Cardiac septum (tissue), 1 donor: ENCODE results near the gene VIPAS39. TPM values are rescaled to one million over a fixed set of nuclear protein-coding genes. Genes with fewer than 3 reads are reported as not detected.

Source experiments
- DNase-seq: peaks from one replicate; pipeline ENCODE4 v3.0.0-alpha.2; 2020; ENCODE audit warnings: low spot score
- intact Hi-C: fragments of 100-400 bp; cut with DNase I; formaldehyde crosslinking; loops from one replicate; pipeline ENCODE4 v1.14.0; 2022
- total RNA-seq: library from RNA; stranded (reverse); fragmentation: NEBNext Ultra II Directional; extraction: Animal tissue kit (Norgen Biotek cat#: 25700); gene quantifications from one replicate; pipeline ENCODE4 v1.2.1, GENCODE V29; 2021
- donor health status: DM: no; HTN: no; CAD: no.

The VIPAS39 gene
- total RNA-seq, 1 donor from 2014 or later = 12.5 TPM

DNA sequence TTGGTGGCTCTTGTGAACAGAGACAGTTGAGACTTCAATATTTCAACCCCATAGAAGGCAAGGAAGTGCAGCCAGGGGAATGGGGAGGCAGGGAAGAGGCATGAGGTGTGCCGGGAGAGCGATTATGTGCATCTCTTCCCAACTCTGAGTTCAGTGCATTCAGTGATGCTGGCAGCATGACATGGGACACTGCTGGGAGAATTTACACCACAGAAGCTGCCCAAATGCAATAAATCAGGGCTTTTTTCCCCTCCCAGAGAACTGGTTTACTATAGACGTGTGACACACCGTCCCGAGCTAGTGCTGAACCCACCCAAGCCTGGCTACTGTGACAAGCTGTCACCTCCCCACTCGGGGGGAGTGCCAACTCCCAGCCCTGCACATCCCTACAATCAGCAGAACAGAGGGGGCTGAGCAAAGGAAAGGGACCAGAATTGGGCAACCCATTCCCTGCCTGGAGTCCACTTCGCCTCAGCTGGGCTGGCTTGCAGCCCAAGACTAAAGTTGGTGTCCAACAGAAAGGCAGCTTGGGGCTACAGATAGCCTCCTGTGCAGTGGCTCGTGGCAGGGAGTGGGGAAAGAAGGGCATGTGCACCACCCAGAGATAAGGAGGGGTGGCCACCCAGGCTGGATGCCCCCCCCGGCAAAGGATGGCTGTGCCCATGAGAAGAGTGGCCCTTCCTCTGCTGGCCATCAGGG lies 17.2 kb upstream of the VIPAS39 start:
- intact Hi-C loops = no loop called here
- no peak for DNase-seq

DNA sequence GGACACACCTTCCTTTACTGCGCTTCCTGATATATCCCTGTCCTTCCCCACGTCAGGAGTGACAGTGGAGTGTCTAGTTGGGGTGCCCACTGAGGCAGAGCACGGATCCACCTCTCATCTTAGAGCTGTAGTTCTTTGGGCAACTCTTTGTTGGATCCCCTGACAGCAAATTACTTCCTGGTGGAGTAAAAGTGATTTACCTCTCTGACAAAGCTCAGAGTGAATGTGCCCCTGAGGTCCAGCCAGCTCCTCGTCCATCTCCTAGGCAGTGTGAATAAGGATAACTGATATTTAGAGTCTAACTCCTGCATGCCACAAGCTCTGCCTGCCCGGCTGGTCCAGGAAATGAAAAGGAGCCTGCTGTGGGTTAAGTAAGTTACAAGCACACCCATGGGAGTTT lies 16.5 kb upstream of the VIPAS39 start:
- intact Hi-C loops = no loop called here
- DNase-seq = peak; percentile 56

DNA sequence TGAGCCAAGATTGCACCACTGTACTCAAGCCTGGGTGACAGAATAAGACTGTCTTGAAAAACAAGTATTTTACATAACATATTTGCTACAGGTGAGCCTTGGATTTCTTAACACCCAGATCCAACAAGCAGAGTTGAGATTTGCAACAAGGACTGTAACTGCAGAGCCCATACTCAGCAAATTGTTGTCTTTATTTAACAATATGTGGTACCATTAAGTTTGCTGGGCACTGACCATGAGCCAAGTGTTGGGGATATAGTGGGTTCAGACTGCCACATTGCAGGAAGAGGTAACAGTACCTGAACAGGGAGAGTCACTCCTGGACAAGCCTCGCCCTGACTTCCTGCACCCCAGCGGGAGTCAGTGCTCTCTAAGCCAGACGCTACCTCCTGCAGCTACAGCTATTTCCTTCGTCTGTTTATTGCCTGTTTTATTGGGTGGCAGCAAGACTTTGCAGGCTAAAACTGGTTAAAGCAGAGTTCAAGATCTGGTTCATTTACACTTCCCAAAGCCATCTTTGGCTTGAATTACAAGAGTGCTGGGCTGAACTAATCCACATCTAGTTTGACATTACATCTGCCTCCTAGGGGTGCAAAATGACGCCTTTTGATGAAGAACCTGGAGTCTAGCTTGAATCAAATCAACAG lies 12.9 kb upstream of the VIPAS39 start:
- intact Hi-C loops = no loop called here
- peak; percentile 9 for DNase-seq

DNA sequence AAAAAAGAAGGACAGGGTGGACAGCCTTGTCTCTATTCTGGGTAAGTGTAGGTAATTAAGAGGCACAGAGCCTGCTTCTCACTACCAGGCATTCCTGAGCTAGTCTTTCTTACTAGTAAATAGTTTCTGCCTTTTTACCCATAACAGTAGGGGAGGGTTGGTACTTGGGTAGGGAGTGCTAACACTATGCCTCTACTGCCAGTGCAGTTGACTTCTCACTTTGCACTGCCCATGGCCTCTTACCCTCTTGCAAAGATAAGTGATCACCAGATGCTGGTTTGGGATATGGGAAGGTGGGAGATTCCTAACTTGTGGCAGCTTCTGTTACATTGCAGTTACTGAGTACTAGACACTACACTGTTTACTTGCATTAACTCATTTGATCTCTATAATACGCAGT lies 12.1 kb upstream of the VIPAS39 start:
- intact Hi-C loops = no loop called here
- peak; percentile 1 for DNase-seq

DNA sequence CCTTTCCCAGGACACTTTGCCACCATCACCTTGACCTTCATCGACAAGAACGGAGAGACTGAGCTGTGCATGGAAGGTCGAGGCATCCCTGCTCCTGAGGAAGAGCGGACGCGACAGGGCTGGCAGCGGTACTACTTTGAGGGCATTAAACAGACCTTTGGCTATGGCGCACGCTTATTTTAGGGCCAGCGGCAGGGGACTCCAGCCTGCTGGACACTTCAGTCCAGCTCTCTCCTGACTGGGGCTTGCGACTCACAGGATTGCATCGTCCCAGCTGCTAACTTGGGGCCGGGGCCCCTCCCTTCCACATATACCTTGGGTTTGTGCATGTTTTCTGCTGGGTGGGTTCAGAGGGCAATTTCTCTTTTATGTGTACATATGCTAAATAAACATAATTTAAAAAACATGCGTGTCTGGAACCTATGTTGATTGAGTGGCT lies 11.7 kb upstream of the VIPAS39 start:
- peak; percentile 63 for DNase-seq
- intact Hi-C loops = no loop called here

DNA sequence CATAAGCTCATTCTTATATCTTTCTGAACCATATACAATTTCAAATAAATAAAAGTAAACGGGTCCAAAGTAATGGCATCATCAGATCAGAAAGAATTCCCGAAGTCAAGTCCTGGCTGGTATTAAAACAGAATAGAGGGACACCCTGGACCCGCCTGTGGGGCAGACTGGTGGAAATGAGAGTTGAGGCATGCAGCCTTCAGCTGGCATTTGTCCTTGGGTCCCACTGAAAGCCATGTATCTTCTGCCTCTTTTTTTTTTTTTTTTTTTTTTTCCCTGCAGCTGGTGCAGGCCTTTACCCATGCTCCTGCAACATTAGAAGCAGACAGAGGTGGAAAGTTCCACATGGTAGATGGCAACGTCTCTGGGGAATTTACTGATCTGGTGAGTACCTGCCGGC lies 10.4 kb upstream of the VIPAS39 start:
- no peak for DNase-seq
- intact Hi-C loops = no loop called here

DNA sequence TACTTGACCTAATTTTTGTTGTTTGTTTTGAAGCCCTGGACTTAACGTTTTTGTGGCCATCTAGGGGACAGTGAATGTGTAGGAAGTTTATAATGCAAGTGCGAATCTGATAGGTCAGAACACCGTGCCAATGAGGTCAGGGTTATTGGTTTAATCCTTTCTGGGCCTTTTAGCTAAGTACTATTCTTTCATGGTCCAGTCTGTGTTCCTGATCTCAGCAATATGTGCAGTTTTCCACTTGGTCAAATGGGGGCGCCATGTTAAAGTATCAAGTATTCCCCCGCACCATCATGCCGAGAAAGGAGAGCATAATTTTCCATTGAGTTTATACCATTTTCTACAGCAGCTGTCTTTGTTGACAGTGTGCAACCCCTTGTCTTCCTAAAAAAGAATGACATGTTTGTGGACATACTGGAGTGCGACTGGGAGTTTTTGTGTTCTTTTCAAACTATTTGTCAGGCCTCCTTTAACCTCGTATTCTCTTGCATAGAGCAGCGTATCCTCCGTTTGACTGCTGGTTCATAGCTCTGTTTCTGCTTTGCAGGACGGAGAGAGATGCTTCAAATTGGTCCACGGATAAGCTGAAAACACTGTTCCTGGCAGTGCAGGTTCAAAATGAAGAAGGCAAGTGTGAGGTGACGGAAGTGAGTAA lies 1.8 kb upstream of the VIPAS39 start:
- DNase-seq = no peak
- intact Hi-C loops = loop anchor here (5.0 kb wide), 2 partner anchors 88 to 248 kb away; partner anchors contain the start of genes ALKBH1 and SLIRP

DNA sequence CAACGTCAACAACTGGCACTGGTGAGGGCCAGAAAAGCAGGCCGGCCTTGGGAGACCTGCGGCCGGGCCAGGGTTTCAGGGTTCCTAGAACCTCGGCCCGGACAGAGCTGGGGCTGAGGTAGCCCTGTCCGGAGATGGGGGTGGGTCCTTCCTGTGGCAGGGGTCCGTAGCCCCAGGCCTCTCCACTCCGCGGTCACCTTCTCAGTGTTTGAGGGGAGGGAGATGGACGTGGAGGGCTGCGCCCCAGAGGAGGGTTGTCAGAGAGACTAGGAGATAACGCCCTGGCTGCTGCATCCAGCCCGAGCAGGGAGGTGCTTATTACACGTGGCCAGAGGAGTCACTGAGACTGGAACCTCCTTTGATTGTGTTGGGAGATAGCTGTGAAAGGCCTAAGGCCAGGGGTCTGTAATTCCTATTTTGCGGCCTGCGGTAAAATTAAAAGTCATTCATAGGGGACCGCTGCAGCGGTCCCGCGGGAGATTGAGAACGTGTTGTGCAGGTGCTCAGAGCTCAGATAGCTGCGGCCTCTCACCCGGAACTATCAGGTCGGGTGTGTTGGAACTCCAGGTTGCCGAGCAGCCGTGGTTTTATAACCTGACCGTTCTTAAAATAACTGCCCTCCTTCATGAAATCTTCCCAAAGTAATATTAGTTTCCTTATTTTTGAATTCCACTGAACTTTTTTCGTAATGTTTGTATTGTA lies 999 bp upstream of the VIPAS39 start:
- intact Hi-C loops = loop anchor here (5.0 kb wide), 2 partner anchors 89 to 249 kb away; partner anchors contain the start of genes ALKBH1 and SLIRP
- DNase-seq = no peak

DNA sequence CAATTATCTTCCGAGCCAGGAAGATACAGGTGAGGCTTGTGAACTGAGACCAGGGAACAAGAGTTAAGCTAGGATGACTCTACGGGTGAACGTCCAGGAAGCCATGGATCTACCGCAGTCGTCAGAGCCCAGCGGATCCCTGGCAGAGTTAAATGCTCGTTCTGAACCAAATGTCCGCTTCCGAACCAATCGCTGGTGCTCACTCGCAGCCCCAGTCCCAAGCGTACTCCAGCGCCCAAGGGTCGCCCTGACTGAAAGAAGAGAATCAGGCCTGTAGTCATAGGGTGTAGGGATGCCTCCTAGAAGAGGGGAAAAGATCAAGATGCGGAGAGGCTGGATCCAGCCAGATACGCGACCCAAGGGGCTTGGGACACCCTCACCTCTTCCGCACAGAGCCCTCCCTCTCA lies 283 bp downstream of the VIPAS39 start:
- DNase-seq = no peak
- intact Hi-C loops = loop anchor here (2.0 to 5.0 kb wide), 3 partner anchors 90 to 250 kb away; partner anchors contain the start of genes ALKBH1, GSTZ1, POMT2 and SLIRP

DNA sequence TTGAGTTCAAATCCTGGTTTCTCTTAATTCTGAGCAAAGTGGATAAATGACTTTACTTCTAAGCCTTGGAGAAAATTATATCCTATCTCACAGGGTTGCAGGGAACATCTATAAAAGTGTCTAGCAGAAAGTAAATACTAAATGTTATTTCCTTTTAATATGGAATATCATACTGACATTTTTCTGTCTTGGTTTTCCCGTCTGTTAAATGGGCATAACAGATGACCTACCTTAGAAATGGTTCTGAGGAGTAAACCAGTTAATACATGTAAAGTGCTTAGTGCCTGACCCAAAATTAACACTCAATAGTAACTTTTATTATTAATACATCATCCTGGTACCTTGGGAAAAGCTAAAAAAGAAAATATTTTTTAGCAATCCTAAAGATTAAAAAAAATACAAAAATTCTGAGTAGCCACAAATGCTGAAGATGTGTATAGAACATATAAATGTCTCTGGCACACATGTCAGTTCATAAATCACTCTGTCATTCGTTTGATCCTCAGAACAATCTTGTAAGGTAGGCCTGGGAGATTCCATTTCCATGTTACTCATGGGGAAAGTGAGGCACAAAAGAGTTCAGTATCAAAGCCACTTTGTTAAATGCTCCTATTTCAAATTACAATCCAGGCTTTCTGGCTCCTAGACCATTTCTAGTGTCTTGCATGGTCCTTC lies 1.3 kb downstream of the VIPAS39 start:
- intact Hi-C loops = loop anchor here (2.0 to 5.0 kb wide), 3 partner anchors 91 to 251 kb away; partner anchors contain the start of genes ALKBH1, GSTZ1, POMT2 and SLIRP
- no peak for DNase-seq

DNA sequence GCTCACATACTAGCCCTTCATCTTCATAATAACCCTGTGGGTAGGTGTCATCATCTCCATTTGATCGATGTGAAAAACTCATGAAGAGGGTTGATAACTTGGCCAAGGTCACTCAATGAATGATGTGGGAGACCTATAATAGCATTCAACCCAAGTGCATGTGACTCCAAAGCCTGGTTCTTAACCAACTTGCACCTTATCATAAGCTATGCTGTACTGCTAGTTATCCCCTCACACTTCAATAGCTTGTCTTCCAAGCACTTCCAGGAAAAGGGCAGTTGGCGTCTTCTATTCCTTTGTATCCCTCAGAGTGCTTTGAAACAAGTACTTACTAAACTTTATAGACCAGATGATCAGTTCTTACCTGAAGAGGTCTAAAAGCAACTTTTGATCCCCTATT lies 15.2 kb downstream of the VIPAS39 start:
- intact Hi-C loops = no loop called here
- no peak for DNase-seq

DNA sequence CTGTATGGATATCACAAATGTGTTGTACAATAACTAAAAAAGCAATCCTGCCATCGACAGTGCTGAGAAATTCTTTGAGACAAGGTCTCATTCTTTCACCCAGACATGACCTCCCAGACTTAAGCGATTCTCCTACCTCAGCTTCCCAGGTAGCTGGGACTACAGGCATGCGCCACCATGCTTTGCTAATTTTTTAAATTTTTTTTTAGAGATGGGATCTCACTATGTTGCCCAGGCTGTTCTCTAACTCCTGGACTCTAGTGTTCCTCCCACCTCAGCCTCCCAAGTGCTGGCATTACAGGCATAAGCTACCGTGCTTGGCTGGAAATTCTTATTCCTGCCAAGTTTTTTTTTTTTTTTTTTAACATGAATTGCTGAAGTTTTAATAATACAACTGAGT lies 17.5 kb downstream of the VIPAS39 start:
- no peak for DNase-seq
- intact Hi-C loops = no loop called here

DNA sequence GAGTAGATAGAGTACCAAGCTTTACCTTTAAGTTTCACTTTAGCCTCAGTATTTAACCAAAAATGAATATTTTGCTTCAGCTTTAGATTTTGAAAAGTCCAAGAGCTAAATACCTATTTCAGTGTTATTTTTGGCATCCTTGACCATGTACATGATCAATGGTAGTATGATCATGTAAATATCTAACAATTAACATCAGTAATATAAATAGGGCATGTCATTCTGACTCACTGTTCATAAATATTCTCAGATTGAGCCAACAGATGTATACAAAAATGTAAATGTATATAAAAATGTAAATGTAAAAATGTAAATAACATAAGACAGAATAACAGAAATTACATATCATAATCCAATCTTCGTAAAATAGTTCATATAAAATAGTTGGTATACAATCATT lies 18.8 kb downstream of the VIPAS39 start:
- intact Hi-C loops = no loop called here

DNA sequence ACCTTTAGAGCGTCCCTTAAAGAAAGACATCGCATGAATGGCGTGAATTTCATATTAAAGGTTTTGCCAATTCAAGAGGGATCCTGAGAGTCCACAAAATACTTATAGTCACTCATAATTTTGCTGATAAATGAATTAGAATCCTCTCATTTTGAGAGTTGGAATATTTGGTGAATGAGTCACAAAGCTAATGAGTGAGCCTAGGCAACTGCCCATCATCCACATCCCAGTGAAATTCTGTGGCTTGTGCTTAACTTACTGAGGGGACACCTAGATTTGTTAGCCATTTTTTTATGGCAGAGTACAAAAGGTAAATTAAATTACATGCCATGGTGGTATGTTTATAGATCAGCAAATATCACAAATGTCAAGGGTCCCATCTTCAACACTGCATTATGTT lies 21.4 kb downstream of the VIPAS39 start:
- DNase-seq = no peak

More for the DNA sequence above, 18.8 kb downstream of the VIPAS39 start:
- DNase-seq = no peak

DNA sequence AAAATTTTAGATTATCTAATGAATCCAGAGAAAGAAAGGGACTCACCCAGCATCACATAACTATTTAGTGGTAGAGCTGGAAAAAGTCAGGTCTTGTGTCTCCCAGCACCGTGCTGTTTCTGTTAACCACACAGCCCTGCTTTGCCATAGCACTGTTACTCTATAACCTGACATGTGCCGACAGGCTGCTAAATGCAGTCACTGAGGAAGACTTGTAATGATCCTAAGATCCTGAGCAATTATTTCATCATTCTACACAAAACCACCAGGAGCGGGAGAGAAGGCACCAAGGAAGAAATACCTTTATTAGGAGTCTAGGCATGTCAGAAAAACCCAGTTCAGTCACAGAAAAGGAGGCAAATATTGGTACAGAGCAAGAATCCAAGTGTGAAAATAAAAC lies 31.0 kb downstream of the VIPAS39 start:
- intact Hi-C loops = no loop called here
- DNase-seq = no peak

More for the DNA sequence above, 21.4 kb downstream of the VIPAS39 start:
- intact Hi-C loops = no loop called here

DNA sequence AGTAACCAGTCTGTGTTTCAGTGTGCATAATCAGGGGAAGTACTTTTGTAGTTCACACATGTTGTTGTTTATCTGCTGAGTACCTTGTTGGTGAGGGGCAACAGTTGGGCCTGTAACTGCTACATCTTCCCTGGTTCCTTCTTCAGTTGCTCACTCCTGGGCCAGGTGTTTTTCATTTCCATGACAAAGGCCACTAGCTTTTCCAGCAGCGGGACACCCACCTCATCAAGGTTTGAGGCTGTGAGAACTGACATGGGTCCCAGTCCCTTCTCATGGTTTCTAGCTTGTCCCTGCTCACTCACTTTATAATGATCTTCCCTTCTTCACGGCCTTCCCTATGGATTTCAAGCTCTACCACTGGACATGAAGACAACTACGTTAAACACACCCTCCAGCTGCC lies 32.5 kb downstream of the VIPAS39 start:
- no peak for DNase-seq
- intact Hi-C loops = no loop called here

DNA sequence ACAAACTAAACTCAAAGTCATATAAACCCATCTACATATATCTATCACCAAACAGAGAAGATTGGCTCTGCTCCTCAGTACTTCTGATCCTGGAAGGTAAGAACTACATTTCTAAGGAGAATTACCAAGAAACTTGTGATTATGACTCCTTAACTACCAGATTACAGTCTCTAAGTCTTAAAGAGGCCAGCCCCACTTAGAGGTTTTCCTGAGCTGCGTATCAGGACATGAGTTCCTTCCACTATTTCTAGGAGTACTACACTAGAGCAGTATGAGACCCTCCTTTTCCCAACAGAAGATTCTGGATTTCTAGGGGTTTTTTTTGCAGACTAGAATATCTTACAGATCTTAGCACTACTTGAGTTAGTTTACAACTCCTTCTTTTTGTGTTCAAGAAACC lies 34.0 kb downstream of the VIPAS39 start, which contains the start of gene NOXRED1:
TSS of gene NOXRED1 (minus strand) at position 101 of the 400 bp plus-strand sequence. CDS start 634 bp downstream, outside the sequence.
- intact Hi-C loops = no loop called here
- DNase-seq = no peak

DNA sequence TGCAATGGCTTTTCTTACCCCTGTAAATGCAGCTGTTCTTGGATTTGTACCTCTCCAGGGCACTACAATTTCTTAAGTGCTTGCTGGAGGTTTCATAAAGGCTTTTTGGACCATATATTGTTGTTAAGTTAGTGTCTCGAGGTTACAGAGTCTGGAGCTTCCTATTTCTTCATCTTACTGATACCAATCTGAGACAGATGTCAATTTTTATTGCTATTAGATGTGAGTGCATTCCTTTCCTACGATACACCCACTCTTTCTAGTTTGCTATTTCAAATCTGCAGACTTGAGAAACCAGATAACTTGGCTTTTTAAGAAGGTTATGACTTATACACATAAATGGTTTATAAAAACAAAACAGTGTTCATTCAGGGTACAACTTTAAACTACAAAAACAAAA lies 36.2 kb downstream of the VIPAS39 start:
- DNase-seq = no peak
- intact Hi-C loops = no loop called here

DNA sequence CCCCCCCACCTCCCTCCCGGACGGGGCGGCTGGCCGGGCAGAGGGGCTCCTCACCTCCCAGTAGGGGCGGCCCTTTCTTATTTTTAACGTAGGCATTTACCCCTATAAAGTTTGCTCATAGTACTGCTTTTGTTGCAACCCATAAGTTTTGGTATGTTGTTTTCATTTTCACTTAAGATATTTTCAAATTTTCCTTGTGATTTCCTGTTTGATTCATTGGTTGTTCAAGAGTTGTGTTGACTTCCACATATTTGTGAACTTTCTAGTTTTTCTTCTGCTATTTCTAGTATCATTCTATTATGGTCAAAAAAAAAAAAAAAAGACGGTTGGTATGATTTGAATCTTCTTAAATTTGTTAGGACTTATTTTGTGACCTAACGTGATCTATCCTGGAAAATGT lies 40.6 kb downstream of the VIPAS39 start:
- intact Hi-C loops = no loop called here
- no peak for DNase-seq
